Neutrophil (primary cell): ENCODE measurements around the gene URGCP.
"Not testable (repeated sequence)": the region's sequence is repeated elsewhere in the genome, so short reads cannot be mapped to it uniquely, and the experiment has no call there.

ENCODE experiments used
- H3K27ac ChIP-seq: fragments of 200-600 bp; sonication (generic); 2 replicates; pipeline ENCODE4 v1.5.1; 2016; ENCODE audit warnings: mild to moderate bottlenecking, moderate library complexity
- H3K27me3 ChIP-seq: fragments of 200-600 bp; sonication (generic); 2 replicates; pipeline ENCODE4 v1.6.0; 2016; ENCODE audit warnings: mild to moderate bottlenecking
- H3K36me3 ChIP-seq: fragments of 200-600 bp; sonication (generic); 2 replicates; pipeline ENCODE4 v1.5.1; 2017
- H3K4me1 ChIP-seq, 2 experiments: fragments of 200-600 bp in 1 of 2; sonication (generic) in 1 of 2; 1 replicate in 1 of 2; 2 replicates in 1 of 2; pipeline versions ENCODE4 v1.5.1 to v1.6.1; 2013 to 2016; ENCODE audit warnings: low read depth in 1 of 2, low read length in 1 of 2, mild to moderate bottlenecking in 1 of 2, moderate library complexity in 1 of 2; ENCODE audit not compliant: control insufficient read depth in 1 of 2, insufficient read depth in 1 of 2
- H3K4me3 ChIP-seq, 2 experiments: fragments of 200-600 bp in 1 of 2; sonication (generic) in 1 of 2; 1 replicate in 1 of 2; 2 replicates in 1 of 2; pipeline ENCODE4 v1.5.1; 2013 to 2016; ENCODE audit warnings: low read depth in 1 of 2, low read length in 1 of 2, mild to moderate bottlenecking in 1 of 2, moderate library complexity in 1 of 2
- H3K9me3 ChIP-seq: fragments of 200-600 bp; sonication (generic); 2 replicates; pipeline ENCODE4 v1.5.1; 2016
- TF ChIP-seq, protein P1 (sequence below): fragments of 200-600 bp; sonication (generic); IDR thresholded peaks from 2 replicates; pipeline ENCODE4 v1.5.1; 2016; ENCODE audit warnings: antibody characterized with exemption

The URGCP gene

GRCh38 chr7:43914795-43915194, 8.4 kb upstream of the URGCP start:
- Histone ChIP-seq H3K27me3 (no peaks in the 10 kb centered on the region), H3K36me3 (no peaks in the 10 kb centered on the region), H3K27ac (no peak overlapping the region), H3K9me3 (no peaks in the 10 kb centered on the region), H3K4me3 (no peak overlapping the region), H3K4me1 (no peaks in the 10 kb centered on the region)
- TF ChIP-seq, protein P1, sequence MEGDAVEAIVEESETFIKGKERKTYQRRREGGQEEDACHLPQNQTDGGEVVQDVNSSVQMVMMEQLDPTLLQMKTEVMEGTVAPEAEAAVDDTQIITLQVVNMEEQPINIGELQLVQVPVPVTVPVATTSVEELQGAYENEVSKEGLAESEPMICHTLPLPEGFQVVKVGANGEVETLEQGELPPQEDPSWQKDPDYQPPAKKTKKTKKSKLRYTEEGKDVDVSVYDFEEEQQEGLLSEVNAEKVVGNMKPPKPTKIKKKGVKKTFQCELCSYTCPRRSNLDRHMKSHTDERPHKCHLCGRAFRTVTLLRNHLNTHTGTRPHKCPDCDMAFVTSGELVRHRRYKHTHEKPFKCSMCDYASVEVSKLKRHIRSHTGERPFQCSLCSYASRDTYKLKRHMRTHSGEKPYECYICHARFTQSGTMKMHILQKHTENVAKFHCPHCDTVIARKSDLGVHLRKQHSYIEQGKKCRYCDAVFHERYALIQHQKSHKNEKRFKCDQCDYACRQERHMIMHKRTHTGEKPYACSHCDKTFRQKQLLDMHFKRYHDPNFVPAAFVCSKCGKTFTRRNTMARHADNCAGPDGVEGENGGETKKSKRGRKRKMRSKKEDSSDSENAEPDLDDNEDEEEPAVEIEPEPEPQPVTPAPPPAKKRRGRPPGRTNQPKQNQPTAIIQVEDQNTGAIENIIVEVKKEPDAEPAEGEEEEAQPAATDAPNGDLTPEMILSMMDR, result no peak

- TF ChIP-seq, protein P1, result no peak
- peaks cover 9 to 11% of the 10 kb centered on the region in 2 experiments for H3K4me1 ChIP-seq
- H3K27me3 ChIP-seq, result peaks cover 11% of the 10 kb centered on the region
- H3K4me3 ChIP-seq, result peak overlapping the region; percentile 56 to 58
- no peaks in the 10 kb centered on the region for H3K36me3 ChIP-seq
- no peak overlapping the region for H3K27ac ChIP-seq
- no peaks in the 10 kb centered on the region for H3K9me3 ChIP-seq
These were observed 453 bp downstream of the URGCP start for GRCh38 chr7:43905956-43906330.

DNA sequence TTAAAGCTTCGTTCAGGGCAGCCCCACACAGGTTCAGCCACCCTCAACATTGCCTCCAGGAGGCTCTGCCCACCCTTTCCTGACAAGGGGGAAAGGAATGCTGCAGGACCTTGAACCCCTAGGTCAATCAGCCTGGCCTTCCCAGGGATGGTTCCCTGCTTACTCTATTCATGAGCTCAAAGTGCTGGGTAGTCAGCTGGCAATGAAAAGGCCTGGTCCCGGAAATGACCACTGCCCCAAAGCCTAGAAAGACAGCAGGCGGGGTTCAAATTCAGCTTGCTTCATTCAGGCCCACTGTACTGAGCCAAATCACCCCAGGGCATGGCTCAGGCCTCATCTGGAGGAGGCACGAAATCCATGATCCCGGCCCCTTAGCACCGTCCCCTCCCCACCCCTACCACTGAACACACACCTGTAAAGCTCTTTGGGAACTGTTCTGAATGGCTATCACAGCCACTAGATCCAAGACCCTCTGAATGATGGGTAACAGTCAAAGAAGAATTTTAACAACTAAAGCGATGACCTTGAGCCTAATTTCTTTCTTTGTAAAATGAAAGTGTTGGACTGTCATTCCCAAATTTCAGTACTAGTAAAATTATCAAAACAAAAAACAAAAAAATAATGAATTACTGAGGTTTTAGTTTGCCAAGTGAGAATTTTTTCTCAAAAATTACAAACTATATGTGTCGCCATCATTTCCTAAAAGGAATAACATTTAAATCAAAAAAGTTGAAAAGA, 1.0 kb downstream of the URGCP start:
- no peaks in the 10 kb centered on the region for H3K36me3 ChIP-seq
- peaks cover 9 to 11% of the 10 kb centered on the region in 2 experiments for H3K4me1 ChIP-seq
- TF ChIP-seq, protein P1, result no peak
- no peak overlapping the region for H3K27ac ChIP-seq
- H3K9me3 ChIP-seq, result no peaks in the 10 kb centered on the region
- peaks cover 11% of the 10 kb centered on the region for H3K27me3 ChIP-seq
- peak overlapping the region; percentile 56 to 58 for H3K4me3 ChIP-seq

DNA sequence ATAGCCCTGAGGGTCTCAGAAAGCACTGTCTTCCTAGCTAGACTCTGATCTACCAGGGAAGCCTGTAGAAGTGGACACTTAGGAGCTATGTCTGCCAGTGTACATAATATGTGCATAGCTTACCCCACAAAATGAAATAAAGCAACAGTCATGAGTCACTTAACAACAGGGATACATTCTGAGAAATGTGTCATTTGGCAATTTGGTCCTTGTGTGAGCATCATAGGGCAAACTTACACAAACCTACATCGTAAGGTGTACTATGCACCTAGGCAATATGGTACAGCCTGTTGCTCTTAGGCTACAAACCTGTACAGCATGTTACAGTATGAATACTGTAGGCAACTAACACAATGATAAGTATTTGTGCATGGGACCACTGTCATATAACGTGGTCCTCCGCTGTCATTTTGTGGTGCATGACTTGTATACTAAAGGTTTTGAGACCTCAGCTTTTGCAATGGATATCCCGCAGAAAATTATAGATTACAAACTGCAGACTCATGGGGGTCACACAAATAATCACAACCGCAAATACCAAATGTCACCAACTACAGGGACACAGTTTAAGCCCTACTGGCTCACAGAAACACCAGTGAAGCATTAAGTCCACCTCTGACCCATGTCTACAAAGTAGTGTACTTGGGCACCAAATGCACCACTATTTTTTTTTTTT, 1.7 kb downstream of the URGCP start:
- TF ChIP-seq, protein P1, result no peak
- H3K27ac ChIP-seq, result no peak overlapping the region
- H3K36me3 ChIP-seq, result no peaks in the 10 kb centered on the region
- peaks cover 11% of the 10 kb centered on the region for H3K27me3 ChIP-seq
- H3K9me3 ChIP-seq, result no peaks in the 10 kb centered on the region
- H3K4me3 ChIP-seq, result no peak overlapping the region
- H3K4me1 ChIP-seq, result peaks cover 9 to 11% of the 10 kb centered on the region in 2 experiments

DNA sequence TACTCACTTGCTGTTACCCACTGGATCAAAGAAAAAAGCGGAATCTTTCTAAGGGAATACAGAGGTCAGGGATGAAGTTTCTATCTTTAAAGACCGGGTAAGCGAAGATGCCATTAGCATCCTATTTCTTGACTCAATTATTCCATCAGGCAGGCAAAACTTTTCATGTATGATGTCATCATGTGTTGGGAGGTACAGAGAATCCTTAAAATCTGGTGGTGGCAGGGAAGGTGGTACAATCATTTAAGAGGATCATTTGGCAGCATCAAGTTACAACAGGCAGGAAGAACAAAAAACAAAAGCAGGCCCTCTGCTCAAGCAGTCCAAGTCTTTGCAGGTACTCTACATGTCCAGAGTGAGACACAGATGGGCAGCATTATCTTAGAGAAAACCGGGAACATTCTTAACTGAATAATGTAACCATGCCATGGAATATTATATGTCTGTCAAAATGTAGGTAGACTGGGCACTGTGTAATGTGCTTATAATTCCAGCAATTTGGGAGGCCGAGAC, 3.8 kb downstream of the URGCP start:
- Histone ChIP-seq H3K4me1 (peaks cover 9 to 11% of the 10 kb centered on the region in 2 experiments), H3K9me3 (no peaks in the 10 kb centered on the region), H3K27ac (no peak overlapping the region), H3K27me3 (peaks cover 11% of the 10 kb centered on the region), H3K36me3 (no peaks in the 10 kb centered on the region), H3K4me3 (no peak overlapping the region)
- TF ChIP-seq, protein P1, result no peak

- not testable (repeated sequence) for H3K4me1 ChIP-seq, H3K4me3 ChIP-seq, H3K27ac ChIP-seq, H3K9me3 ChIP-seq, H3K36me3 ChIP-seq, H3K27me3 ChIP-seq
These were observed 7.8 kb downstream of the URGCP start for GRCh38 chr7:43898571-43898970.
